ENCODE results near the gene RPTOR.

The RPTOR gene

GRCh38 chr17:80909635-80910034 lies 365.0 kb downstream of the RPTOR start:
- H3K4me3 ChIP-seq (ENCODE audit: low read depth, low read length), result no peak overlapping the region
- no peak for TF ChIP-seq CTCF (IDR thresholded peaks at IDR 0.05; ENCODE audit: low read depth, low read length, missing control alignments)
- in situ Hi-C loops (cut with HindIII; ENCODE audit: low sequenced_read_pairs), result no loop called here
- no peak for DNase-seq (ENCODE audit: low read depth)

- no peak for TF ChIP-seq CTCF (IDR thresholded peaks at IDR 0.05; ENCODE audit: low read depth, low read length, missing control alignments)
- DNase-seq (ENCODE audit: low read depth), result no peak
- in situ Hi-C loops (cut with HindIII; ENCODE audit: low sequenced_read_pairs), result no loop called here
- H3K4me3 ChIP-seq (ENCODE audit: low read depth, low read length), result no peak overlapping the region
Measured at GRCh38 chr17:80910043-80910442, 365.4 kb downstream of the RPTOR start.

GRCh38 chr17:80912476-80912875 lies 367.8 kb downstream of the RPTOR start:
- in situ Hi-C loops (cut with HindIII; ENCODE audit: low sequenced_read_pairs), result no loop called here
- DNase-seq (ENCODE audit: low read depth), result no peak

GRCh38 chr17:80913928-80914821 lies 369.5 kb downstream of the RPTOR start:
- DNase-seq (ENCODE audit: low read depth), result no peak
- TF ChIP-seq CTCF (IDR thresholded peaks at IDR 0.05; ENCODE audit: low read depth, low read length, missing control alignments), result no peak
- in situ Hi-C loops (cut with HindIII; ENCODE audit: low sequenced_read_pairs), result no loop called here
- H3K4me3 ChIP-seq (ENCODE audit: low read depth, low read length), result no peak overlapping the region

More at GRCh38 chr17:80912476-80912875, 367.8 kb downstream of the RPTOR start:
- no peak for TF ChIP-seq CTCF (IDR thresholded peaks at IDR 0.05; ENCODE audit: low read depth, low read length, missing control alignments)
- no peak overlapping the region for H3K4me3 ChIP-seq (ENCODE audit: low read depth, low read length)

GRCh38 chr17:80916246-80916645 lies 371.6 kb downstream of the RPTOR start:
- no peak overlapping the region for H3K4me3 ChIP-seq (ENCODE audit: low read depth, low read length)
- in situ Hi-C loops (cut with HindIII; ENCODE audit: low sequenced_read_pairs), result no loop called here
- TF ChIP-seq CTCF (IDR thresholded peaks at IDR 0.05; ENCODE audit: low read depth, low read length, missing control alignments), result no peak
- DNase-seq (ENCODE audit: low read depth), result no peak

- no peak overlapping the region for H3K4me3 ChIP-seq (ENCODE audit: low read depth, low read length)
- no peak for DNase-seq (ENCODE audit: low read depth)
- in situ Hi-C loops (cut with HindIII; ENCODE audit: low sequenced_read_pairs), result no loop called here
- TF ChIP-seq CTCF (IDR thresholded peaks at IDR 0.05; ENCODE audit: low read depth, low read length, missing control alignments), result no peak
Measured at GRCh38 chr17:80917716-80918560, 373.3 kb downstream of the RPTOR start.
